OCI-M1 (cell line): ENCODE data around the gene MUS81.
A peak's percentile ranks its signal among the peaks of the same experiment; 100 is the strongest.
"Not testable (repeated sequence)": the region's sequence is repeated elsewhere in the genome, so short reads cannot be mapped to it uniquely, and the experiment has no call there.

Experiments
- DNase-seq: peaks from one replicate; lab custom pipeline; 2025; lab: John Stamatoyannopoulos, UW

MUS81 gene, protein sequence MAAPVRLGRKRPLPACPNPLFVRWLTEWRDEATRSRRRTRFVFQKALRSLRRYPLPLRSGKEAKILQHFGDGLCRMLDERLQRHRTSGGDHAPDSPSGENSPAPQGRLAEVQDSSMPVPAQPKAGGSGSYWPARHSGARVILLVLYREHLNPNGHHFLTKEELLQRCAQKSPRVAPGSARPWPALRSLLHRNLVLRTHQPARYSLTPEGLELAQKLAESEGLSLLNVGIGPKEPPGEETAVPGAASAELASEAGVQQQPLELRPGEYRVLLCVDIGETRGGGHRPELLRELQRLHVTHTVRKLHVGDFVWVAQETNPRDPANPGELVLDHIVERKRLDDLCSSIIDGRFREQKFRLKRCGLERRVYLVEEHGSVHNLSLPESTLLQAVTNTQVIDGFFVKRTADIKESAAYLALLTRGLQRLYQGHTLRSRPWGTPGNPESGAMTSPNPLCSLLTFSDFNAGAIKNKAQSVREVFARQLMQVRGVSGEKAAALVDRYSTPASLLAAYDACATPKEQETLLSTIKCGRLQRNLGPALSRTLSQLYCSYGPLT

DNA sequence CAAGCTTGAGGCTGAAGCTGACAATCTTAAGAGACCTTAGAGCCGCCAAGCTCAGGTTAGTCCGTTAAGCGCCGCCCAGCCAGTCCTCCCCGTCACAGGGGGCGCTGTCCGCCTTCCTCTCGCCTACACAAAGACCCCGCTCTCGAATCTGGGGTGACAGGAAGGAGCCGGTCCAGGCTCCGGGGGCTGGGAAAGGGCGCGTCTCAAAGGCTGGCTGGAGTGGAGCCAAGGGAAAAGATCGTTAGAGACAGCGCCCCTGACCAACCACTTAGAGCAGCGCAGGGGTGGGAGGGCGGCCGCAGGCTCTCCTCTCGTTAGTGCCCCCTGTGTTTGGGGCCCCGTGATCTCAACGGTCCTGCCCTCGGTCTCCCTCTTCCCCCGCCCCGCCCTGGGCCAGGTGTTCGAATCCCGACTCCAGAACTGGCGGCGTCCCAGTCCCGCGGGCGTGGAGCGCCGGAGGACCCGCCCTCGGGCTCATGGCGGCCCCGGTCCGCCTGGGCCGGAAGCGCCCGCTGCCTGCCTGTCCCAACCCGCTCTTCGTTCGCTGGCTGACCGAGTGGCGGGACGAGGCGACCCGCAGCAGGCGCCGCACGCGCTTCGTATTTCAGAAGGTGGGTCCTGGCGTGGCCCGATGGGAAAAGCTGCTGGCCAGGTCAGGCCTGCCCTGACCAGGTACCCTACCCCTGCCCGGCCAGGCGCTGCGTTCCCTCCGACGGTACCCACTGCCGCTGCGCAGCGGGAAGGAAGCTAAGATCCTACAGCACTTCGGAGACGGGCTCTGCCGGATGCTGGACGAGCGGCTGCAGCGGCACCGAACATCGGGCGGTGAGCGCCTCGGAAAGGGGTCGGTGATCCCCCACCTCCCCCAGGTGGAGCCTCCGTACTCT is at the start of gene MUS81:
TSS of gene MUS81 (plus strand) at position 156 of the 887 bp plus-strand sequence. CDS start at position 477, 321 bp downstream.
- peak; percentile 99 for DNase-seq

DNA sequence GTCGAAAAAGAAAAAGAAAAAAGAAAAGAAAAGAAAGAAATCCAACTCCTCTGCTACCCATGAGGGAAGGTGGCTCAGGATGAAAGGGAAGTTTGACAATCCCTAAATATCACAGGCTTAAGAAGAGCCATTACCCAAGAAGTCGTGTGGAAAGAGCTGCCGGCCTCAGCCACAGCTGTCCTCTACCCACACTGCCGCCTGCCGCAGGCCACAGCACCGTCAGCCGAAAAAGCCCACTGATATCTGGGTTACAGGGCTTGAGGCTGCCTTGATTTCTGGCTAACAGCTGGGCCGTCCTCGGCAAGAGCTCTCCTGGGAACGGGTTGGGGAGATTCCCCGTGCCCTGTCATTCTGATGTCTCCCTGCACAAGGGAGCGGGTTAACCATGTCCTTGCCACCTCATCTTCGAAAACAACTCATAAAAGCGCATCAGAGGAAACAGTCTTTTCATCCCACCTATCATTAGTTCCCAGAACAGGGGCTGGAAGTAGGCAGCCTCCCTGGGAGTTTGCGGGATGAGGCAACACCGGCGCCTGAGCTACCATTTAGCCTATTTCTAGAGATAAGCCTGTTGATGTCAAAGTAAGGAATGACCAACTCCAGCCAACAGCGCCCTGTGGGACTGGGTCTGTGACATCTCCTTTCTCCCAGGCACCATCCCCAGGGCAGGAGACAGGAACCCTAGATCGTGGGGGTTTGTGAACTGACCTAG is 48.3 kb upstream of the MUS81 start:
- no peak for DNase-seq

DNA sequence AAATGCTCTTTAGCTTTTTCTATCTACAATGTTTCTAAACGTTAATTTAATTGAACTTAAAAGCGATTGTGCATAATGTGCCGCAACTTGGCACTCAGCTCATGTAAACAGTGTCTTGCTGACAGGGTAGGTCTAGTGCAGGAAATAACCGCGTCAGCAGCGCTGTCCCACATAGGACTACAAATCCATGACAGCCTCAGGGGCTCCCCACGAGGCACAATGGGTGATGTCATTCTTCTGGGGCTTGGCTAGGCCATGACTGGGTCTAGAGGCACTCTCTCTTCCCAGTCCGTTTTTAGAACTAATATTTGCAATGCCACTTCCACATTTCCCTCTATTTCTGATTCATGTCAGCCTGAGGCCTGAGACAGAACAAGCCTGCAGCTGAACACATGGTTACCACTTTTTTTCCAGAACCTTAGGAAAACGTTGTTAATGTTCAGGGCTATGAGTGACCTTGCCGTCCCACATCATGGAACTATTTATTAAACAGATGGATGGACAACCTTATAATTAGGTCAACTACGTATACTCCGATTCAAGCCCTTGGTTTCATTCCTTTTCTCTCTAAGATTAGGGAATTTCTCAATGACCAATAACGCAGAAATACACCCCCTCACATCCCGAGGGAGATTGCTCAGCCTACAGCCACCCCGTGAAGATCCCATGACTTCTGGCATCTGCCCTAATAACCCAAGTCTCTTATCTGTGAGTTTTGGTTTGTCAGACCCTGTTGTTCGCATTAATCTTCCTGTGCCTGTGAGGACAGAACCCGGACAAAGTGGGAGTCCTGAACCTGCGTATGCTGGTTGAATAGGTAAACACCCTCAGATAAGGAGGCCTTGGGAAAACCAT is 45.9 kb upstream of the MUS81 start:
- DNase-seq: no peak

DNA sequence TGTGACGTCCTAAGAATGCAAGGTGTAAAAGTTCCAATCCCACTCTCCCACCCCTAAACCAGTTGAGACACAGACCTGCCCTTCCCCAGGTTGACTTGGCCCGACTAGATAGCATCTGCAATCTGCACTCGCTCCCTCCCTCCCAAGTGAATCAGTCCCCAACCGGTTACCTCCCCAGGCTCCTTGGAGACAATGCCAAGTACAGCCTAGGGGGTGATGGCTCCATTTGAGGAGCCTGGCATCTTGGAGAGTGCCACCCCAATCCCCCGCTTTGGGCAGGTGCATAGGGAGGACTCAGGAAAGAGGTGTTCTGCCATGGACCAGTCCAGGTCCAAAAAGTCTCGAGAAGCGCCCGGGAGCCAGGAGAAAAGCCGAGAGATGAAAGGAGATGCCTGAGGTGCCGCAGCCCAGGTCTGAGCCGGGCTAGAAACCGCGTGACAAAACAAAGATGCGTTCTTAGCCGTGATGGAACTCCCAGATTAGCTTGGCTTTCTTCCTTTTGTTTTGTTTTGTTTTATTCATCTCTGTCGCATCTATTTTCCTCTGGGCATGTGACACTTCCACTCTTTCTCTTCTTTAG is 45.2 kb upstream of the MUS81 start:
- DNase-seq: no peak

DNA sequence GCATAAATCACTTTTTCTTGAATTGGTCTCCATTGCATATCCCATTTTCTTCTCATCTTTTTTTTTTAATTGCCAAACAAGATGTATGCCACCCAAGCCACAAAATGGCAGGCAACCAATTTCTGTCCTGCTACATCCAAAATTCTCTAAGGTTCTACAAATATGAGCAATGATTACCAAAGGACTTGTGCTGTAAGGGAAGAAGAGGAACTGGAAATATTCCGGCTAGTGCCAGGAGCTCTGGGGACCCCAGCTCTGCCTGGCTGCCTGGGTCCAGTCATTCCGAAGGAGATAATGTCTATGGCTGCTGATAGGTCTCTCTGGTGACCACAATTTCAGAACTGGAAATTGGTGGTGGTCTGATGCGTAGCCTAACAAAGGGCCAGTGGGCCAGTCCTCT is 43.5 kb upstream of the MUS81 start:
- DNase-seq: no peak

DNA sequence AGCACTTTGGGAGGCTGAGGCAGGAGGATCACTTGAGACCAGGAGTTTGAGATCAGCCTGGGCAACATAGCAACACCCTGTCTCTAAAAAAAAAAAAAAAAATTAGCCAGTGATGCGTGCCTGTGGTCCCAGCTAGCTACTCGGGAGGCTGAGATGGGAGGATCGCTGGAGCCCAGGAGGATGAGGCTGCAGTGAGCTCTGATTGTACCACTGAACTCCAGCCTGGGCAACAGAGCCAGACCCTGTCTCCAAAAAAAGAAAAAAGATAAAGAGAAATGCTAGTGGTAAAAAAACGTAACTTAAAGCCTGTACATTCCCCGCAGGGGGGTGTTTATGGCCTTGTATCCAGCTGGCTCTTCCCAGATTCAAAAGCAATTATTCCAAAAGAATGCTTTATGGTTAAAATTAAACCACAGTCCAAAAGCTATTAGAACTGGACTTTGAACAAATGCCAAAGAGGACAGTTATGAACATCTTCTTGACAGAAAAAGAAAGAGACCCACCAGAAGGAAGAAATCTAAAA is 42.9 kb upstream of the MUS81 start:
- no peak for DNase-seq

DNA sequence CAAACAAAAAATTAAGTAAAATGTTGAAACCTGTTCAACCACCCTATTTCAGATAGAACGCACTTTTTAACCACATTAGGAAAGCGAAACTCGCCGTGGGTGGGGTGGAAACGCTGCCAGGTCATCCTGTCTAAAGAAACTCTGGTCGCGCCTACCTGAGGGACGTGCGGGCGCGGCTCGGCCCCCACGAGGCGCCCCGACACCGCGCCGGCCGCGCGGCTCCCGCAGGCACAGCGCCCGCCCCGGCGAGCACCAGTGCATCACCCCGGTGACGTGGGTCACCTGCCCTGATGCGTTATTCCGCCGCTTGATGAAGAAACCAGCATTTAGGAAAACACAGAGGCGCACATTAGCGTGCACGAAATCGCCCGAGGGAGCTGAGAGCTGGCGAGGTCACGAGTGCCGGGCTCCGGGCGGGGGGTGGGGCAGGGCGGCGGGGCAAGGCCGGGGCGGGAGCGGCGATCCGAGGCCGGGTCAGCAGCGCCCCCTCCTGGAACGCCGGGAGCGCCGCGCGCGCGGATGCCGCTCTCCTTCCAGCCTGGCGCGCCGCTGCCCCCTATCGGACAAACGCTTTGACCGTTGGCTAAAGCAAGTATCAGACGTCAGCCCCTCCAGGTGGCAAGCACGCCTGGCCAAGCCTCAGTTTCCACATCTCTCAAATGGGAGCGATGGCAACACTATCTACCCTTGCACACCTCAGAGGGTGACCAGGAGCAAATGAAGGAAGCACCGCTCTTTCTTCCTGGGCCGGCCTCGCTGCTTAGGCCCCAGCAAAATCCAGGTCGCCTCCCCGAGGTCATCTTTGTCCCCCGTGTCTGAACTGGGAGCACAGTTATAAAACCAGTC is 42.2 kb upstream of the MUS81 start:
- peak; percentile 94 for DNase-seq

DNA sequence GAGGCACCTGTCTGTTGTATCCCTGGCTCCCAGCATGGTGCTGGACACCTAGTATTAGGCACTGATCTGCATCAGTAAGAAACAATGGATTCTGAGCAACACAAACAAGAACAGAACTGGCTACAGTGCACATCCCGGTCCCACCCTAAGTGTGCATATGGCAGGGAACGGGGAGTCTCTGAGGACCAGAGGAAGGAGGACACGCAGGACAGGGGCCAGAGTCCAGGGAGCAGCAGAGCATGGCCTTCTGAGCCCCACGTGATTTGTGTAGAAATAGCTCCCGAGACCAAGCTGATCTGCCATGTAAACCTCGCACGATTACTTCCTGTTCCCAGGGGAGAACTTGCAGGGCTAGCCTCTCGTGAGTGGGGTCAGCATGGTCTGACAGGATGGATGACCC is 39.1 kb upstream of the MUS81 start:
- no peak for DNase-seq

DNA sequence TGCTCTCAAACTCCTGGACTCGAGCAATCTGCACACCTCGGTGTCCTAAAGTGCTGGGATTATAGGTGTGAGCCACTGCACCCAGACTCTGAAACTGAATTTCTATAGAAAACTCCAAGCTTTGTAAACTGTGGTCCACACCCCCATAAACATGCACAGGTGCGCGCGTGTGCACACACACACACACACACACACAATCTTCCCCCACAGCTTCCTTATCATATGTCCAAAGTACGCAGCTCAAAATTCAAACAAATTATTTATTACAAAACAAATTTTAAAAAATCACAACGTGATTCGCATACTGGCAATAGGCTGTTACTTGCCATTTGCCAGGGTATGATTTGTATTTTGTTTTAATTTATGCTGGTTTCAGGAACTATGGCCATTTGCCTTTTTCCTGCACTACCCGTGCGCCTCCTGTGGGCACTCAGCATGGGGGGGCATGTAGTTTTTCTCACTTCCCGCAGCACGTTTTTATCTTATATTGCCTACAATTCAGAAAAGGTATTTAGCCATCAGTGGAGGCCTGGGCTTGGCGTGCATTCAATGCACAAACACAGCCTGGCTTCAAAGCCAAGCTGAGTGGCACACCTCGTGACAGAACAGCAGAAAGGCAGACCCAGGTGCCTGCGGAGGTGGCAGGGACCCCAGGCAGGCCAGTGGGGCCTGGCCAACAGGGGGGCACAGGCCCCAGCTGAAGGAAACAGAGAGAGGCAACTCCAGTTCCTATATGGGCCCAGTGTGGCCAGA is 37.3 kb upstream of the MUS81 start:
- DNase-seq: no peak

DNA sequence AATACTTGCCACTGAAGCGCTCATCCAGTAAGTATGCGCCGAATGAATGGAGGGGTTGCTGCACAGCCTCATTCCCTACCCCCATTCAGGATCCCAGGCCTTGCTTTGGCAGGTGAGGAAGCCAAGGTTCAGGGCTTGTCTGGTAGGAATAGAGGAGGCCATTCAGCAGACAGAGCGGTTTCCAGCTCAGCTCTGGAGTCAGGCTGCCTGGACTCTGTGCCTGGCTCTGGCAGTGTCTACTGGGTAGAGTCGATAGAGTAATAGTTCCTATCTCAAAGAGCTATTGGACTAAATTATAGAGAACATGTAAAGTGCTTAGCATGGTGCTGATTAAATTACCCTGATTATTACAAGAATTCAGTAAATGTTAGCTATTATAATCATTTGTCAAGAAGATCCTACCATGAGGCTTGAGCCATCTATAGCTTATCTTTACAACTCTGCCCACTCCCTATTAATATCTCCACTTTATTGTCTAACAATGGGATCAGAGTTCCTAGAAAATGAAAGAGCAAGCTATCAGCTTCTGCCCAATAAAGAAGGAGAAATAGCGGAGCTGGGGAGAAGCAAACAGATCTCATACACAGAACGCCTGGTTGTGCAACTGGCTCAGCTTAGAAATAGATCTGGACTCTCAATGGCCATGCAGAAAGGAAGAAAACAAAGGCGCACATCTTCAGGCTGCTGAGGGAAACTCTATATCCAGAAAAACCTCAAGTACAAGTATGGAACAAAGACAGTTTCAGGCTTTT is 33.1 kb upstream of the MUS81 start:
- DNase-seq: peak; percentile 21

DNA sequence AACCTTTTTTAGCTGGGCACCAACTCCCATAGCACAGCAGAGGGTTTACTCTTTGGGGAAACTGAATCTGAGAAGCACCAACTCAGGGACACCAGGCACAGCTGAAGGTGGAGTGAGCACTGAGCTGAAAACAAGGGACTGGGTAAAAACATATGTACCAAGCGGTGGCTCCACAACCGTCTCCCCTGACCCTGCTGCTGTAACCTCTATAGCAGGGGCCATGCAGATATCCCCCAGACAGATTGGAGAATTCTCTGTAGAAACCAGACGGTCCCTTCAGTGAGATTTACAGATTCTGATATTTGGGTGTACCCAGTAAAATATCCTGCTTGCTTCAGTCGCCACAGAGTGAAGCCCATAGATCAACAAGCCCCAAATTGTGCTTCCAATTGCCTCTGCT is 30.8 kb upstream of the MUS81 start:
- DNase-seq: no peak

DNA sequence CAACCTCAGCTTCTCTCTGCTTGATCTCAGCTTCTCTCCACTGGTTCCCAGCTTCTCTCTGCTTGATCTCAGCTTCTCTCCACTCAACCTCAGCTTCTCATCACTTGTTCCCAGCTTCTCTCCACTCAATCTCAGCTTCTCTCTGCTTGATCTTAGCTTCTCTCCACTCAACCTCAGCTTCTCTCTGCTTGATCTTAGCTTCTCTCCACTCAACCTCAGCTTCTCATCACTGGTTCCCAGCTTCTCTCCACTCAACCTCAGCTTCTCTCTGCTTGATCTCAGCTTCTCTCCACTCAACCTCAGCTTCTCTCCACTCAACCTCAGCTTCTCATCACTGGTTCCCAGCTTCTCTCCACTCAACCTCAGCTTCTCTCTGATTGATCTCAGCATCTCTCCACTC is 28.0 kb upstream of the MUS81 start:
- DNase-seq: not testable (repeated sequence)

DNA sequence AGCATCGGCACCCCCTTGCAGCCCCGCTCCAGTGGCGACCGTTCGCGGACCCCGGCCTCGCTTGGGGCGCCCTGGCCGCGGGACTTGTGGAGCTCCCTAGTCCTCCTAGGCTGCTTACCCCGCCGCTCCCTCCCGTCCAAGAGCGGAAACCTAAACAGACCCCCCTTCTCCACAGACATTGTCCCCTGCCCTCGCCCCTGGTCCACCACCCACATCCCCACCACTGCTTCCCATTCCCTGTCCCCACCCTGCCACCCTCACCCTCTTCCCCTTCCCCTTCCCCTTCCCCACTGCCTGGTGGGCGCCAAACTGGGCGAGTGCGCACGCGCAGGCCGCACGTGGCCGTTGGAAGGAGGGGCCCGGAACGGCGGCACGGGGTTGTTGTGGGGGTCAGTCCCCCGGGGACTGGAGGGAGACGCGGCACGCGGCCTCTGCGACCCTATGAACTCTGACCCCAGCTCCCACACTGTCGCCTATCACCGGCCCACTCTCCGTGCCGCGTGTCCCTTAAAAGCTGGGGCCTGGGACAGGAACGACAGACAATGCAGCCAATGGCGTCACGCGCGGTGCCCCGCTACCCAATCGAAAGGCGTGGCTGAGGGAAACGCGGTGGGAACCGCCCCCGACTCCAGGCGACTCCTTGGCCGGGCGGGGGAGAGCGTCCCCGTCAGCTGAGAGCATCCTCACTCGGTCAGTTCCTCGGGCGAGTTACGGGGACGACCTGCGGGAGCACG is 26.8 kb upstream of the MUS81 start, which contains the start of gene SNX32:
TSS of gene SNX32 (plus strand) at position 667 of the 734 bp plus-strand sequence. CDS start 103 bp downstream, outside the sequence.
- peak; percentile 96 for DNase-seq

DNA sequence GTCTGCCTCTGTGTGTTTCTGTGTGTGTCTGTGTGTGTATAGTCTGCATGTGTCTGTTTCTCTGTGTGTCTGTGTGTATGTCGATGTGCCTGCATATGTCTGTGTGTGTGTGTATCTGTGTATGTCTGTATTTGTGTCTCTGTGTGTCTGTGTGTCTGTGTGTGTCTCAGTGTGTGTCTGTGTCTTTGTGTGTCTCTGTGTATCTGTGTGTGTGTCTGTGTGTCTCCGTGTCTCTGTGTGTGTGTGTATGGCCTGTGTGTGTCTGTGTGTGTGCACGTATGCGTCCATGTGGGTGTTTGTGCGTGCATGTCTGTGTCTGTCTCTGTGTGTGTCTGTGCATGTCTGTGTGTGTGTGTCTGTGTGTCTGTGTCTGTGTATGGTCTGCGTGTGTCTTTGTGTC is 26.0 kb upstream of the MUS81 start:
- DNase-seq: no peak

DNA sequence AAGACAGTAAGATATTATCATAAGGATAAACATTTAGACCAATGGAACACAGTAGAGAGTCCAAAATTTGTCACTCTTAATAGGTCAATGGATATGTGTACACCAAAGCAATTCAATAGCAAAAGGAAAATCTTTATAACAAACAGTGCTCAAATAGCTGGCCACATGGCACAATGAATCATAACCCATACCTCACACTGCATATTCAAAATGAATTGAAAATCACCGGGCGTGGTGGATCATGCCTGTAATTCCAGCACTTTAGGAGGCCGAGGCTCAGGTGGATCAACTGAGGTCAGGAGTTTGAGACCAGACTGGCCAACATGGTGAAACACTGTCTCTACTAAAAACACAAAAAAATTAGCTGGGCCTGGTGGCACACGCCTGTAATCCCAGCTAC is 18.1 kb upstream of the MUS81 start:
- DNase-seq: no peak

DNA sequence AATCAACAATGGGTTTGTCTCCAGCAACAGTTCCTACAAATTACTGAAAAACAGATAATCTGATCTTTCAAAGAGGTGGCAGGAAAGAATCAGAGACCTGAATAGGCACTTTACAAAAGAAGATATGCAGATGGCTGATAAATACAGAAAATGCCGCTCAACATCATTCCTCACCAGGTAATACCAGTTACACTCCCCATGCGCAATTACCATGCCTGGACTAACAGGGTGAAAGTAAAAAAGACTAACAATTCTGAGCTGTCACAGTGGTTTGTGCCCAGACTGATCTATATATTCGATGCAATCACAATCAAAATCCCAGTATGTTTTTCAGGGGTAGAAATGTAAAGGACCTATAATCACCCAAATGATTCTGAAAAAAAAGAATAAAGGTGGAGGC is 16.4 kb upstream of the MUS81 start:
- DNase-seq: no peak

DNA sequence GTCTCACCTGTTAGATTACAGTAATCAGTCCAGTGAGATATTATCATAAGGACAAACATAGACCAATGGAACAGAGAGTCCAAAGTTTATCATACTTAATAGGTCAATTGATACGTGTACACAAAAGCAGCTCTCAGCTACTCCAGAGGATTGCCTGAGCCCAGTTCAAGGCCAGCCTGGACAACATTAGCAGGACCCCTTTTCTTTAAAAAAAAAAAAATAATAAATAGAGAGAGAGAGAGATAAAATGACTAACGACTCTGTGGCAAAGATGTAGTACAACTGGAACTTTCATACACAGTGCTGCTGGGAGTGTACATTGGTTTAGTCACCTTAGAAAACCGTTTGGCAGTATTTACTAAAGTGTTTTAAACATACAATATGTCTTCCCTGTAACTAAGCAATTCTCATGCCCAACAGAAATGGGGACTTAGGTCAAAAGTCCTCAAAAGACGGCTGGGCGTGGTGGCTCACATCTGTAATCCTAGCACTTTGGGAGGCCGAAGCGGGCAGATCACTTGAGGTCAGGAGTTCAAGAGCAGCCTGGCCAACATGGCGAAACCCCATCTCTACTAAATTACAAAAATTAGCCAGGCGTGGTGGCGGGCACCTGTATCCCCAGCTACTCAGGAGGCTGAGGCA is 15.9 kb upstream of the MUS81 start:
- DNase-seq: no peak
